Measurements from ENCODE around the gene TNFSF8.

Gene TNFSF8

DNA sequence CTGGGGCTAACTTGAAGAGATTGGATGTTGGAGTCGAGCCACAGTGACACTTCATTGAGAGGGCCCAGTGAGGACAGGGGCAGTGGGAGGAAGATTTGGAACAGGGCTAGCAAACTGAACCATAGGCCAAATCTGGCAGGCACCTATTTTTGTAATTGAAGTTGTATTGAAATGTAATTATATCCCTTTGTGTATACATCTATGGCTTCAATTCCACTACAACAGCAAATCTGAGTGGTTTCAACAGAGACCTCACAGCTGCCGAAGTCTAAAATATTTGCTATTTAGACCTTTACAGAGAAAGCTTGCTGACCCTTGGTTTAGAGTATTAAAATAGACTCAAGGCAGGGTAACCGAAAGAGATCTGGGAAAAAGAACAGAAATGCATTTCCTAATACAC, 4.7 kb upstream of the TNFSF8 start:
- DNase-seq (ENCODE audit: low read depth) = no peak

DNA sequence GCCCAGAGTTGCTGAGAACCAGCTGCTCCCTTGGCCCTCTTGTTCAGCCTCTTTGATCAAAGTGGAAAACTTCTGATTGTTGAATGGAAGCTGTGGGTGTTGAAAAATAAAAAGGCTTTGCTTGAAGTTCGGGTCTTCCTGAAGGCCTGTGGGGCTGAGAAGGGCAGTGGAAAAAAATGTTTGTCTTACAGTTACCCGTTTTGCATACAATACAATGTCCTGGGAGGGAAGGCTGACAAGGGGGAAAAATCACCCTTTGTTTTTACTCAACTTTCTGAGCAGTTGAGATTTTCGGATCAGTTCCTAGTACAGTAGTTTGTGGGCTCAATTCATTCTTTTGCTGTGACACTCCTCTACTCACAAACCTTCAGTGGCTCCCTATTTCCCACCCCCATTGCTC, 2.1 kb upstream of the TNFSF8 start:
- DNase-seq (ENCODE audit: low read depth) = no peak

DNA sequence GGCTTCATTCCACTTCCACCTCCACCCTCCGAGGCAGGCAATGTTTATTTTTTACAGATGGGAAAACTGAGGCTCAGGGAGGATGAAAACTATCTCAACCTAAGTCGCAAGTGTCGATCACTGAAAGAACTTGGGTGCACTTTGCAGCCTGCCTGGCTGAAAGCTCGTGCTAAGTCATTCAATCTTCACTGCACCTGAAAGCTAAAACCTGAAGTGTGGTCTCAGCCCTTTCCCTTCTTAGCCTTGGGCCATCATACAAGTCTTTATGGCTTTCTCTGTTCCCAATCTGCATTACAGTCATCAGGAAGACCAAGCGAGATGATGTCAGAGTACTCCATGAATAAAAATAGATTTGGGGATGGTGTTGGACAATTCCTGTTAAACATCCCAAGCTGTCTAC, 1.0 kb upstream of the TNFSF8 start:
- DNase-seq (ENCODE audit: low read depth) = no peak

DNA sequence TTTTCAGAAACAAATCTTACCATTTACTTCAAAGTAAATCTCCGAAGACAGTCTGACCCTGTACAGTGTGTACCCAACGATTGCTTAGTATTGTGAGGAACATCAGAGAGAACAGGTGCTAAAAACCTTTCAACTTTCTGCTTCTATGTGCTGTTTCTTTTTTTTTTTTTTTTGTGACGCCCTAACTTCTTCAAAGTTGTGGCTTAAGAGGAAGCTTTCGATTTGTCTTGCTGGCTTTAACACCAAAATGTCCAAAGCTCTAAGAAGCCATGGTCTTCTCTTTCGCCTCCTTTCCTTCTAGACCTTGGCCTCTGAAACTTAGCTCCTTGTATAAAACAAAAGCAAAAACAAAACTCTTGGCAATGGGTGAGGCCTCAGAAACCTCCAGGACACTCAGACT, 1.2 kb downstream of the TNFSF8 start:
- no peak for DNase-seq (ENCODE audit: low read depth)

DNA sequence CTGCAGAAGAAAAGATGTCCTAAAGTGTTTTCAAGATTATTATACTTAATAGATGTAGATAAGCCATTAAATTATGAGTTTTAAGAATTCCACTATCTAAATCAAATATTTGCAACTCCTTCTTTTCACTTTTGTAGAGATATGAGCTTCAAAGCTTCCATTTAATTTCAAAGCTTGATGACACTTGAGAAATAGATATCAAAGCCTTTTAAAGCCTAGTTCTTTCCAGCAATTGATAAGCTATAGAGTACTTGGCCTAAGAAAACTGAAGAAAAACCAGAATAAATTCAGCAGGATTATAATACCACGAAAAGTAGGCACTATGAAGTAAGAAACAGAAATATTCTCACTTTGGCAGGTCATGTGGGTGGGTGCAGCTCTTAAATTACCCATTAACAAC, 1.7 kb downstream of the TNFSF8 start:
- no peak for DNase-seq (ENCODE audit: low read depth)

DNA sequence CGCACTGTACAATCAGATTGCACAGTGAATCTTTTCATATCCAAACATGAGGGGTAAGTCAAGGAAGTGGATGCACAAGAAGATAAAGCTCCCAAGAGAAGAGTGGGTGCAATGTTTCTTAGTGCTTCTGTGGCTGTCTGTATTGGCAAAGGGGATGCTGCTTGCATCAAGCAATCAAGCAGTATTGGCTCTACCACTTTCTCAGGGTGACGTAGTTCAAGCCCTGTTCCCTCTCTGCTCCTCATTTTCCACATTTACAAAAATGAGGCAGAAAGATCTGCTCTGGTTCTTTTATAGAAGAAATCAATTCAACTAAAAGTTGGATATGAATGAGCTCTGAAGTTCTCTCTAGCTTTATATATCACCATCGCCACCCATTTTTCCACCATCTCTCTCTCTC, 2.3 kb downstream of the TNFSF8 start:
- DNase-seq (ENCODE audit: low read depth) = no peak

DNA sequence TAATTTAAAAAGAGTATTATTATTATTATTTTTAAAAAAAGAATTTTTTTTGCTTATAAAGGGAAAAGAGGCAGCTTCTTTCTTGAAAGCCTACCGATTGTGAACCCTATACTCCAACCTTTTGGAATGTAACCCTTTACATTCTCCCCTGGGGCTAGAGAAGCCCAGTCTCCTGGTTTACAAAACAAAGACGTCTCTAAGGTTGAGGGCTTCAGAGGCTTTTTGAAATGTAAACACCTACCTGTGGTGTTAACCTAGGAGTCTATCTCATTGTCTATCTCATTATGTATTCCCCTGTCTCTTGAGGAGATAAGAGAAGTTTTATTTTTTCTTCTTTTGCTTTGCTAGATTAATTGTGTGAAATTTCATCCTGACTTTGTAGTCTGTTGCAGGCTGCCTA, 4.7 kb downstream of the TNFSF8 start:
- no peak for DNase-seq (ENCODE audit: low read depth)

DNA sequence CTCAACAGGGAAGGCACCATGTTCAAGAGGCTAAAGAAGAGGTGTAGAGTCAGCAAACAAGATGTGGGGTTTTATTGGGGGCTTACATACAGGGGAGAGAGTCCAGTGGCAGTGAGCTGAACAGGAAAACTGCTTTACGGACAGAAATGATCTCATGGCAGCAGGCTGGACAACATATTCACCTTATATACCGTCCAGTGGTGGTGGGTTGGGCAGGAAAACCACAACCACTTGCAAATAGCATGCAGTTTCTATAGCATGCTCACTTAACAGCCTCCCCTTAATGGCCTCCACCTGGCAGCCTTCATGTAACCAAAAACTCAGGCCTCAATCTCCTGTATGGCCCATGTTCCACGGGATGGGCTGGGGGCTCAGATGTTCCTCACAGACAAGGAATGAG, 5.4 kb downstream of the TNFSF8 start:
- DNase-seq (ENCODE audit: low read depth) = no peak

DNA sequence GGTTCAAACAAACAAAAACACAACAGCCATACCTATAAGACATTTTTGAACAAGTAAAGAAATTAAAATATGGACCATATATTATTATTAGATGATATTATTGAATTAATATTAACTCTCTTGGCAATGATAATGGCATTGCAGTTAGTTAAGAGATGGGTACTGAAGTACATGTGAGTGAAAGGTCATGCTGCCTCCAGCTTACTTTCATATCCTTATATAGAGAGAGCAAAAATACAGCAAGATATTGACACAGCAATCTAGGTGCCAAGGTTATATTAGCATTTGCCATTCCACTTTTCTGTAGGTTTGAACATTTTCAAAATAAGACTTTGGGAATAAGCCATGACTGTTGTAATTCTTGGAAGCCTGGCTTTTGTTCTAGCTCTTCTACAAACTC, 6.1 kb downstream of the TNFSF8 start:
- no peak for DNase-seq (ENCODE audit: low read depth)

DNA sequence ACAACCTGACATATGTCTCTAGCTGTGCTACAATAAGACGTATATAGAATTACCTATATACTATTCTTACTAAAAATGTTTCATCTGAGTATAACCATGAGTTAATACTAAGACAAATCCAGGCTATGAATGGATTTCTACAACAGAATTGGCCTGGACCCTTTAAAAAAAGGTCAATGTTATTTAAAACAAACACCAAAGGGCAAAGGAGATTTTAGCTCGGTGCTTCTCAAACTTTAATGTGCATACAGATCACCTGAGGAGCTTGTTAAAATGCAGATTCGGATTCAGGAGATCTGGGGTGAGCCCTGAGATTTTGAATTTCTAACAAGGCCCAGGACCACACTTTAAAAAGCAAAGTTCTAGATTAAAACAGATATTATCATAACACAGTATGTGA, 6.5 kb downstream of the TNFSF8 start:
- no peak for DNase-seq (ENCODE audit: low read depth)

DNA sequence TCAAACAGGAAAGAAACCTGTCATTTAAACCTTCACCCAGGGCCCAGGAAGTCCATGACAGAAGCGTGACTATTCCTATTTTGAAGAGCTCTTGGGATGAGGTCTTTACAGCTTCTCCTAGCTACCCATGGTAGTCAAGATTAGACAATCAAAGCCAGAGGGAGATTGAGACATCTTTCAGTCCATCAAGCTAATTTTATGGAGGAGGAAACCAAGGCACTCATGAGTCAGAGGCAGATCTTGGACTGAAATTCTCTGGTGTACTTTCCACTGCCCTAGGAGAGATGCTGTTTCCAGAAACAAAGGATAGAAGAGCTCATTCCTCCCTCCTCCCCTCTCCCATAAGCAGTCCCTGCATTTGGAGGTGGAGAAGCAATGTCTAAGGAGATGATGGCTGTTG, 9.2 kb downstream of the TNFSF8 start:
- DNase-seq (ENCODE audit: low read depth) = no peak

DNA sequence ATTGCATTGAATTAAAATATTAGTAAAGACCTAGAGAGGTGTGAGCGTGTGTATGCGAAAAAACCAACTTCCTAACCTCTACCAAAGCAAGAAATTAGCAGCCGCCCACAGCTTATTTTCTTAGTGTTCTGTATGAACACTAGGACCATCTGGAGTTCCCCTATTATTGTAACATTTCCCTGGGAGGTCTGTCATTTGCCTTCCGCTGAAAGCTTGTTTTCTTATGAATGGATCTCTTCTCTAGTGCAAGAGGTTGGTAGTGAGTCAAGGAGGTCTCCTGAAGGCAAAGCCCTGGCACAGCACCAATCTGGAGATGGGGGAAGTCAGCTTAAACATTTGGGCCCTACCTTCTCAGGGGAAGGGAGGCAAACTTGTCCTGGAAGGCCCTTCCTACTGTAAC, 10.8 kb downstream of the TNFSF8 start:
- DNase-seq (ENCODE audit: low read depth) = no peak

DNA sequence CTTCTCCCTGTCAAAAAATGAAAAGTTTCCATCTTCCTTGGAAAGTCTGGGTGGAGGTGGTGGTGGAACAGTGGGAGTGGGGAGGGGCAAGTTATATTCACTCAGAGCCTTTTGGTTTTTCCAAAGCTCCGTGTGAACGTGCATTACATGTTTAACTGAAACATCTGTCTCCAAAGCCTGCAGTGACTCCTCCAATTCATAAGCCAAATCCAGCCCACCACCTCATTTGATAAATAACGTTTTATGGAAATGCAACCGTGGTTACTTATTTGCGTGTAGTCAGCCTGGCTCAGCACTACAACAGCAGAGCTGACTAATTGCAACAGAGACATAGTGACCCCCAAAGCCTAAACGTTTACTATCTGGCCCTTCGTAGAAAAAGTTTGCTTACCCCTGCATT, 13.9 kb downstream of the TNFSF8 start:
- no peak for DNase-seq (ENCODE audit: low read depth)

DNA sequence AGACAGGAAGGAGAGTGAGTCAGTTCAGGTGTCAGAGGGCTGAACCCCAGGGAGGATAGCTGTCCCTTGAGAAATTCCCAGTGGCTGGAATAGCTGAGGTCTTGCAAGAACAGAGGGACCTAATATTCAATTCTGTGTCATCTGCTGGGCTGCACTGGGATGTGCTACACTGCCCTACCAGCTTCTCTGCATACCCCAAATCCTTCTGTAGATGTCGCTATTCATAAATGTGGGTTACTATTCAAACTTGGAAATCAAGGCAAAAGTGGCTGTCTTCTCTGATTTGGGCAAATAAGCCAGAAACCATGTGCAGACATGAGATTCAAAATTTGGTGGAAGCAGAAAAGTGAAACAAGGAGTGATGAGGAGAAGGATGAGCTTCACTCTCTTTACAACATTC, 16.3 kb downstream of the TNFSF8 start:
- DNase-seq (ENCODE audit: low read depth) = no peak

DNA sequence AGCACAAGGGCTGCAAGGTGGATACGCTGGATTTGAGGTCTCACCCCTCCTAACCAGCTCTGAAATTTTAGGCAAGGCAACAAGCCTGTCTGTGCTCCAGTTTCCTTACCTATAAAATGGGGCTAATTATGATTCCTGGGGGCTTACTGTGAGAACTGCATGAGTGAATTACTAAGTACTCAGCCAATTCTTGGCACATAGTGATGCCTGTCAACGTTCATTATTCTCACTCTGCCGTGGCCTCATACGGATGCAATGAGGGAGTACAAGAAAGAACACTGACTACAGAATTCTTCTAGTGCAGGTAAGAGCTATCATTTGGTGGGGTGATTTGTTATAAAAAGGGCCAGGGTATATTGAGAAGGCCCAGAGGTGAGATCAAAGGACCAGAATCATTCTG, 16.7 kb downstream of the TNFSF8 start:
- DNase-seq (ENCODE audit: low read depth) = no peak

DNA sequence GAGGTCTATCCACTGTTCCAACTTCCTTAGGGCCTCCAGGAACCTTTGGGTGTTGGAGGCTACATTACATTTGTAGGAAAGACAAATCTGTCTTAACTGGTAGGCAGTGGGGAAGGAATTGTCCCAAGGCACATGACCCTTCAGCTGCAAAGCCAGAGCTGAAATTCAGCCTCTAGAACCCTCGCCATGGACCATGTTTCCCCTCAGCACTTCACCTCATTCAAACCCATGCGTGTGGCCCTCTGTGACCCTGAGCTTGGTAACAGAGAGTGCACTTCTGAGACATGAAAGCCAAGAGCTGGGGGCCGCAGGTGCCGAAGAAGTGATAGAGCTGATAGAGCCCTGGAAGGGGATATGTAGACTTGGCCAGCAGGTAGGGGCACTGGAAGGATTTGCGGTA, 17.2 kb downstream of the TNFSF8 start:
- DNase-seq (ENCODE audit: low read depth) = no peak

DNA sequence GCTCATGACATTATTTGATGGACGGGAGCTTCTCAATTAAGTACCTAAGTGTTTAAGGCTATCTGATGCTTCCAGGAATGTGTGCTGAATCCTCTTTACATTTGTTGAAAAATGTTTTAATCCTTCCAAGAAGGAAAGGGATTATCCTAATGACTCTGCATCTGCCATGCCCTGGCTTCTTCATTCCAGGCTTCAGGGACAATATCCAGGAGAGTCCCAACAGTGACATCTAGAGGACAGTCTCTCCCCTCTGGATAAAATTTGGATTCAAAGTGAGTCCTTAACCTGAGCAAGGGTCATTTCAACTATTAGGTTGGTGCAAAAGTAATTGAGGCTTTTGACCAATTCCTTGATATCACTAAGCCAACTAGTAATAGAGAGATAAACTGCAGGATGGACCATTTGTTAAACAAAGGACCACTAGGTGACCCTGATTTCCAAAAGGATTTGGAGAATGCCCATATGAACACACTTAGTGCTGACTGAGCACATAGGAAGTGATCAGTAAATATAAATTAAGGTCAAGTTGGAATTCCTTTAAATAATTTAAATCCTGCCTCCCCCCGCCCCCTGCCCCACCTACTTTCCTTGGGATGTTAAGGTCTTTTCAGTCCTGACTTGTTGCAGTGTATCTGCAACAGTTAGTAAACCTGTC, 19.1 kb downstream of the TNFSF8 start:
- DNase-seq (ENCODE audit: low read depth) = no peak

DNA sequence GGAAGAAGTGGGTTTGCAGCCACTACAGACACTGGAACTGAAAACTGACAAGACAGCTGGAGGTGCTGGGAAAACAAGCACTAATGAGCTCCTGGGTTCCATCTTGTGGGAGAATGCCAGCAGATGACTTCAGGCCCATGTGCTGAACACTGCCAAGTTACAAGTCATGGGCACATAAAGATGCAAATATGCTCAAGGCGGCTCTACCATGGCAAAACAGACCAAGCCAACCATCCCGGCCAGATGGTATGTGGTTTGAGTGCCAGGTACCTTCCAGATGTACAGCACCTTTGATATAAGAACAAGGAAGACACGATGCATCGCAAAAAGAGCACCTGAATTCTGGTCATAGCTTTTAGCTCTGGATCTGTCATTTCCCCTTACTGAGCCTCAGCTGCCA, 19.9 kb downstream of the TNFSF8 start:
- DNase-seq (ENCODE audit: low read depth) = no peak

DNA sequence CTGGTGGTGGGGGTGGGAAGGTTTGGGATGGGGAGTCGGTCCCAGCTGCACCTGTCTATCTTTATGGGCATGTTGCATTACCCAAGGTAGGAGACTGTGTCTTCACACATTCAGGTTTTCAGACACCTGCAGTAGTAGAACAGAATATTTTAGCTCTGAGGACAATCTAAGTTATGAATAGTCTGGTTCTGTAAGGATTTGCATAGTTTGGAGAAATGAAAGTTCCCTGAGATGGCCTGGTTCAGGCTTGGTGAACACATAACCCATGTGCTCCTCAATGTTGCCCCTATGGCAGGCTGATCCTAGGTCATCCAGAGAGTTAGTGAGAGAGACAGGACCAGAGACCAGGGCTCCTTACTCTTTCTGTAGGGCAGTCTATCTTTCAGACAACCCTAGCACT, 20.7 kb downstream of the TNFSF8 start:
- no peak for DNase-seq (ENCODE audit: low read depth)

DNA sequence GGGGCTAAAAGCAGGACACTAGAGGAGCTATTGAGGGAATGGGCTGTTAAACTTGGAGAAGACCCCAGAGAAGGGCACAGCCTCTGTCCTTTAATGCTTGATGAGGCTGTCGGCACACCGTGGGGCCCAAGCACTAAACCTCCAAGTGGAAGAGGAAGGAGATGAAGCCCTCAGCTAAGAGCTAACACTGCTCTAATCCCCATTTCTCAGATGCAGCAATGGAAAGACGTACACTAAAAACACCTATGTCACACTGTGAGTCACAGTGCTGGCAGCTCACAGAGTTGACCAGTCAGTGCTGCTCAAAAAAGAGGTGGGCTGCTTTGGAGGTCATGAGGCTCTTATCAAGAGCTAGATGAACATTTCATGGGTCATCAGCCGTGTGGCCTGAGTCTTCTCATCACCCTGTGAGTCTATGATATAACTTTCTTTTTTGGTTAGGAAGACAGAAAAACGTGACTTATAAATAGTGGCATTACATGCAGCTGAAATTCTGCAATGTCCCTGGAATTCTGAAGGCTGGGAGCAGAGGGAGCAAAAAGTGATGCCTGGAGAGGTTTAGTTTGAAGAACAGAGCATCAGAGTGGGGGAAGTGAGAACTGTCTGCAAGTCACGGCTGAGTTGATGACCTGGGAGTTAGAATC, 21.5 kb downstream of the TNFSF8 start:
- no peak for DNase-seq (ENCODE audit: low read depth)

DNA sequence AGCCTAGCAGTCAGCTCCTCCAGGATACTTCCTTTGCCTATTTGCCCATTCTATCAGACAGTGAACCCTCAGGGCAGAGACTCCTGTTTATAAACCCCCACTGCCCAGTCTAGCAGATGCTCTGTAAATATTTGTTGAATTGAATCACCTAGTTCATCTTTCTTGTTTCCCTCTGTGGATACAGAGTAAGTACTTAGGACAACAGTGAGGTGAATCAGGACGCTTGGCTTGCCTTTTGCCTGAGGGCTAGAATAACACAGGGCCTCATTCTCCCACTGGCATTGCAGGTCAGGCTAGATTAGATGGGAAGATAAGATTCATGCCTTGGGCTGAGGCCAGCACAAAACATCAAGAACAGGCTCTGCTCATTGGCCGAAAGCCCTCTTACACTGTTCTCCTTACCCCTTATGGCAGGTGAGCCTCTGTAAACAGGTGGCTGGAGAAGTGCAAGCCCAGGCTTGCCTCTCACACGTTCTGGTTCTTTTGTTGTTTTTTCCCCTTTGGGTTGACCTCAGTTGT, 22.2 kb downstream of the TNFSF8 start:
- no peak for DNase-seq (ENCODE audit: low read depth)

DNA sequence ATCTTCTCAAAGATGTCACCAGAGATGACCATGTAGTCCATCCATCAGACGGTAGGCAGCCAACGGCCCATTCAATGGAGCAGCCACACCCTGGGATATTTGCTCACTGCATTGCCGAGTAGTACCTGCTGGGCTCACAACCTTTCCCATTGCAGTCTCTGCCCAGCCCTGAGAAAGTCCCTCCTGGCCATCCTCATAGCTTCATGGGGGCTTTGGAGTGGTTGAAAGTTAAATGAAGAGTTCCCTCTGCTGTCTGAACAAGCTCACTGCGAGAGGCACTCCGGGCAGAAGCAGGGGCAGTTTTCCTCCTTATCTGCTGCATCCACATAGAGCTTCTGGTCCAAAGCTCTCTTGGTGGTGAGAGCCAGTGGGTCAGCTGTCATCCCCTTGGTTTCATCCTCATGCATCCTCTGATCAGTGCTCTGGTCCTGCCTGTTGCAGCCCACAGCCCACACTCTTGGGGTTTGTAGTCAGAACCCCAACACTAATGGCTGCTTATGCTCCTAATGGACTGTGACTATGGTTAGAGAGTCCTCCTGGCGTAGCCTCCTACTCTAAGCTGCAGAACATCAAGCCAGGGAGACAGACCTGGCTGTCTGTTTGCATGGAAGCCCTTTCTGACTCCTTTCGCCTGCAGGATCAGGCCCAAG, 23.3 kb downstream of the TNFSF8 start:
- no peak for DNase-seq (ENCODE audit: low read depth)

DNA sequence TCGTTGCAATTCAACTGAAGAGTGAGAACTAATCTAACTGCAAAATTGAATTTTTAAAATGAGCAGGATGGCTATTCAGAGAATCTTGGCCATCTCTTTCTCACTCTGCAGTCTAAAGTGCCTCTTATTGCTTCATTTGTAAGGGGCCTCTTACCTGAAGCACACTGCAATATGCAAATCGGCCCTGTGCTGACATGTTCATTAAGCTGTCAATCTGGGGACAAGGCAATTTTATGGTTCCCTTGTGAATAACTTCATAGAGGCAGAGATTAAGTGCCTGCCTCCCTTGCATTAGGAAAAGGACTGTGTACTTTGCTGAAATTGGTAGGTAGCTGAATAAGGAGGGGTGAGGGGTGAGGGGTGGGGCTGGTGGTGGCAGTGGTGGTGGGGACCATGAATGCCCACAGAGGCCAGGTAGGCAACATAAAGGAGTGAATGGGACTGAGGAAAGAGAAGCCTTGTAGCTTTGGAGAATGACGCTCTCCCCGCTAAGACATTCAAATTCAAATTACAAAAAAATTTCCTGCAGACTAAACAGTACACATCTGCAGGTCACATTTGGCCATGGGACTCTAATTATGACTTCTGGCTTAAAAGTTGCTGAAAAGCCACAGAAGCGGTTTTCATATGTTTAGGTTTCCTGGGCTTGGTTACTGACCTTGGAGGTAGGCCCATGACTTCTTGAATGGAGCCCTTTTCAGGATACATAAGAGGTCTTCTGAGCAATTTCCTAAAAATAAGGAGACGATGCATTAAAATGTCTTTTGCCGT, 25.0 kb downstream of the TNFSF8 start:
- DNase-seq (ENCODE audit: low read depth) = no peak

Measured in HS-27A (cell line).